T-helper 22 cell (primary cell): Measurements from ENCODE around the gene ZP2.
"Not testable (repeated sequence)": the region's sequence is repeated elsewhere in the genome, so short reads cannot be mapped to it uniquely, and the experiment has no call there.

Experiments
- DNase-seq: peaks from one replicate; pipeline ENCODE4 v3.0.0-alpha.2; 2020; ENCODE audit warnings: low read depth

Gene ZP2

GRCh38 chr16:21211486-21211885, at the start of gene ZP2:
TSS of gene ZP2 (minus strand) at chr16:21211574. CDS start at chr16:21211547, 27 bp downstream.
- DNase-seq: no peak

GRCh38 chr16:21257284-21257683, 45.9 kb upstream of the ZP2 start:
- DNase-seq: no peak

- no peak for DNase-seq
Observed at GRCh38 chr16:21256636-21257035, 45.3 kb upstream of the ZP2 start.

- no peak for DNase-seq
Observed at GRCh38 chr16:21253470-21253869, 42.1 kb upstream of the ZP2 start.

- no peak for DNase-seq
Observed at GRCh38 chr16:21250072-21250923, 38.9 kb upstream of the ZP2 start.

- not testable (repeated sequence) for DNase-seq
Observed at GRCh38 chr16:21248179-21248578, 36.8 kb upstream of the ZP2 start.

- no peak for DNase-seq
Observed at GRCh38 chr16:21244518-21245215, 33.3 kb upstream of the ZP2 start.

- no peak for DNase-seq
Observed at GRCh38 chr16:21242756-21243155, 31.4 kb upstream of the ZP2 start.

GRCh38 chr16:21239646-21240045, 28.3 kb upstream of the ZP2 start:
- DNase-seq: no peak

GRCh38 chr16:21236831-21237230, 25.5 kb upstream of the ZP2 start:
- DNase-seq: no peak

GRCh38 chr16:21235199-21235585, 23.8 kb upstream of the ZP2 start:
- DNase-seq: no peak

- DNase-seq: no peak
Observed at GRCh38 chr16:21233521-21234150, 22.3 kb upstream of the ZP2 start, which contains the start of gene ANKS4B. TSS of gene ANKS4B (plus strand) at chr16:21233699. CDS start at chr16:21233738, 39 bp downstream.

- no peak for DNase-seq
Observed at GRCh38 chr16:21233045-21233520, 21.7 kb upstream of the ZP2 start.

GRCh38 chr16:21228361-21228872, 17.0 kb upstream of the ZP2 start:
- no peak for DNase-seq

GRCh38 chr16:21227866-21228265, 16.5 kb upstream of the ZP2 start:
- no peak for DNase-seq

- no peak for DNase-seq
Observed at GRCh38 chr16:21226749-21227148, 15.4 kb upstream of the ZP2 start.

GRCh38 chr16:21224800-21225199, 13.4 kb upstream of the ZP2 start:
- no peak for DNase-seq

- no peak for DNase-seq
Observed at GRCh38 chr16:21223787-21224186, 12.4 kb upstream of the ZP2 start.

GRCh38 chr16:21222495-21223337, 11.3 kb upstream of the ZP2 start:
- DNase-seq: no peak

- no peak for DNase-seq
Observed at GRCh38 chr16:21219551-21219950, 8.2 kb upstream of the ZP2 start.

- DNase-seq: no peak
Observed at GRCh38 chr16:21218153-21218552, 6.8 kb upstream of the ZP2 start.

GRCh38 chr16:21217121-21217520, 5.7 kb upstream of the ZP2 start:
- DNase-seq: no peak
